ENCODE measurements around the gene OVCA2. TPM values are rescaled to one million over a fixed set of nuclear protein-coding genes. Genes with fewer than 3 reads are reported as not detected.

The OVCA2 gene
- total RNA-seq: 10 to 100 TPM; 60.6 to 75.9 TPM

GRCh38 chr17:2041561-2042389 lies at the start of gene OVCA2:
Gene OVCA2 (plus strand): TSS chr17:2042022. CDS start chr17:2042048, 26 bp downstream.

GRCh38 chr17:2025220-2025621 lies 16.6 kb upstream of the OVCA2 start, which contains the start of gene RTN4RL1:
Gene RTN4RL1 (minus strand): TSS chr17:2025334. CDS start chr17:2024865, 469 bp downstream.

GRCh38 chr17:2029911-2030778 lies 11.7 kb upstream of the OVCA2 start, which contains the start of gene DPH1:
Gene DPH1 (plus strand): TSS chr17:2030153. CDS start chr17:2030170, 17 bp downstream.

GRCh38 chr17:2054512-2055291 lies 12.9 kb downstream of the OVCA2 start, which contains the start of gene HIC1:
Gene HIC1 (plus strand): TSS chr17:2055103. CDS start chr17:2056691, 1,588 bp downstream.

Small RNA genes lying within 50 kb of the gene (small RNA-seq; reads per million reads assigned to genes)
- gene AC090617.9 (0 reads per million in 2 donors), gene MIR132 (40.3 to 64.9 reads per million in 2 donors), gene MIR212 (21.5 to 29.8 reads per million in 2 donors), gene OVCA2 (0 reads per million in 2 donors)

Other genes with a start within 250 kb of the OVCA2 start
- 10 to 100 TPM; 11.7 to 17.6 TPM for gene SMYD4, start 212.1 kb upstream of the OVCA2 start, total RNA-seq
- gene RPA1, start 212.0 kb upstream of the OVCA2 start, total RNA-seq: 10 to 100 TPM; 13.1 to 29.0 TPM
- gene RTN4RL1, start 16.7 kb upstream of the OVCA2 start, total RNA-seq: under 1 TPM; under 0.01 to 0.67 TPM
- 10 to 100 TPM; 26.6 to 29.6 TPM for gene DPH1, start 11.9 kb upstream of the OVCA2 start, total RNA-seq
- gene HIC1, start 13.1 kb downstream of the OVCA2 start, total RNA-seq: under 1 TPM; 0.33 to 0.34 TPM

Measured in melanocyte of skin (primary cell).